Activated naive CD8-positive, alpha-beta T cell treated with anti-CD3 and anti-CD28 coated beads, Interleukin-2, amount 50 U/mL, for 24 hours (primary cell): ENCODE results near the gene ATXN7L1.
A peak's percentile ranks its signal among the peaks of the same experiment; 100 is the strongest.
"Not testable (repeated sequence)": the region's sequence is repeated elsewhere in the genome, so short reads cannot be mapped to it uniquely, and the experiment has no call there.

Experiments used
- ATAC-seq: fragments of 150-1000 bp; cut with Tn5 transposase; one replicate; pipeline ENCODE4 v1.10.0; 2021
- DNase-seq: peaks from one replicate; pipeline ENCODE4 v3.0.0; 2021
- H3K27ac Mint-ChIP-seq: one replicate; pipeline ENCODE4 v1.8.0; 2021; ENCODE audit warnings: mild to moderate bottlenecking, mixed read lengths
- H3K27me3 Mint-ChIP-seq: one replicate; pipeline ENCODE4 v1.8.0; 2021; ENCODE audit warnings: mixed read lengths
- H3K36me3 Mint-ChIP-seq: one replicate; pipeline ENCODE4 v1.8.0; 2021; ENCODE audit warnings: low read depth, mixed read lengths
- H3K4me1 Mint-ChIP-seq: one replicate; pipeline ENCODE4 v1.8.0; 2021; ENCODE audit warnings: mixed read lengths
- H3K4me3 Mint-ChIP-seq: one replicate; pipeline ENCODE4 v1.8.0; 2021; ENCODE audit warnings: mild to moderate bottlenecking, moderate library complexity, mixed read lengths
- H3K9me3 Mint-ChIP-seq: one replicate; pipeline ENCODE4 v1.8.0; 2021; ENCODE audit warnings: mixed read lengths

The ATXN7L1 gene

DNA sequence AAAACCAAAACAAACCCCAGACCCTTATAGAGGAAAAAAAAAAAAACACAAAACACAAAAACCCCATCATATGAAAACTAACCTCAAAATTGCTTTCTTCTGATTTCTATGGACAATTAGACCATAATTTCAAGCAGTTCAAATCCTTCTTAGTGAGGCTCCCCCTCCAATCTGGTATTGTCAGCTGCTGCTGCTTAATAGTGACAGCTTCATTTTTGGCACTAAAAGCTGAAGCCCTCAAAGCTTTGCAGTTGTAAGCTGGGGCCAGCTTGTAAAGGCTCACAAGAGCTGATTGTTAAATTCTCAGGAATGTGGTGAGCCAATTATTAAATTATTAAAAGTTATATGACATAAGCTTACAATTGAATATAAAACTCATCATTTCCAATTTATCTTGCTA lies 21.9 kb downstream of the ATXN7L1 start:
- Mint-ChIP-seq H3K4me3 (no peak overlapping the region), H3K27me3 (no peaks in the 10 kb centered on the region)

DNA sequence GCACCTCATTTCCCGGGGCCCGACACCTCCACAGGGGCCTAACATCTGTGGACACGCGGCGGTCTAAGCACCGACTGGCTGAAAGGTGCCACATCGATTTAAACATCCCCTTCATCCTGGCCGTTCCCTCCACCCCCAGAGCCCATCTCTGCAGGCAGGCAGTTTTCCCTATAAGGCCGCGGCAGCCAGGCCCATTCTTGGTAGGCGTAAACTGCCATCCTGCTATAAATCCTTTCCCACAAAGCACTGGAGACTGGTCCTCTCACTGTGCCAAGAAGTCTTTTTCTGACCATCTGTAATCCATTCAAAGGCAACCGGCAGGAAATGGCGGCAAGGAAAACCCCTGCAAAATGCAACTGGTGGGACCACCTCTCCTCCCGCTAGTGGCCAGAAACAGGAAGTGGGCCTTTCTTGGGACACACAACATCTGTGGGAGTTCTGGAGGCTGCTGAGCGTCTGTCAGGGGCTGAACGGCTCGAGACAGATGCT lies 22.4 kb downstream of the ATXN7L1 start:
- H3K27me3 Mint-ChIP-seq = no peaks in the 10 kb centered on the region
- H3K4me1 Mint-ChIP-seq = peaks cover 62% of the 10 kb centered on the region
- no peak for DNase-seq
- no peak for ATAC-seq
- no peak overlapping the region for H3K4me3 Mint-ChIP-seq
- H3K27ac Mint-ChIP-seq = no peak overlapping the region
- no peaks in the 10 kb centered on the region for H3K9me3 Mint-ChIP-seq
- no peaks in the 10 kb centered on the region for H3K36me3 Mint-ChIP-seq

More for the DNA sequence above, 21.9 kb downstream of the ATXN7L1 start:
- peaks cover 57% of the 10 kb centered on the region for H3K4me1 Mint-ChIP-seq
- H3K9me3 Mint-ChIP-seq = no peaks in the 10 kb centered on the region
- DNase-seq = no peak
- ATAC-seq = no peak
- no peak overlapping the region for H3K27ac Mint-ChIP-seq
- no peaks in the 10 kb centered on the region for H3K36me3 Mint-ChIP-seq

DNA sequence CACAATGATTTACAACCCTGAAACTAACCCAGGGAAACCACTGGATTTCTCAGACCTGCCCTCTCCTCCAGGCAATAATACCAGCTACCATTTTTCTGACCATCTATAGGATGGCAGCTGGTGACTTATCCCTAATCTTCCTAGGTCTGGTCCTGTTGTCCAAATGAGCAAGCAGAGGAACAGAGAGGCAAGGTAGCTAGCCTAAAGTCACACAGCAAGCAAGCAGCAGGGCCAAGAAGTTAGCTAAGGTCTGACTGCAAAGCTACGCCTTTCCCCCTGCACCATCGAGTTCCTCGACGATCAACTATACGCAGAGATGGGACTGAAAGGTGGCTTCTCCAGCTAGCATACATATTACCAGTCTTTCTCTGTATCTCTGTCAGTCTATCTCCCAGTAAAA lies 25.3 kb downstream of the ATXN7L1 start:
- ATAC-seq = no peak
- H3K4me3 Mint-ChIP-seq = no peak overlapping the region
- no peak for DNase-seq
- H3K36me3 Mint-ChIP-seq = peaks cover 2% of the 10 kb centered on the region
- H3K27ac Mint-ChIP-seq = no peak overlapping the region
- peaks cover 53% of the 10 kb centered on the region for H3K4me1 Mint-ChIP-seq
- no peaks in the 10 kb centered on the region for H3K9me3 Mint-ChIP-seq
- no peaks in the 10 kb centered on the region for H3K27me3 Mint-ChIP-seq

DNA sequence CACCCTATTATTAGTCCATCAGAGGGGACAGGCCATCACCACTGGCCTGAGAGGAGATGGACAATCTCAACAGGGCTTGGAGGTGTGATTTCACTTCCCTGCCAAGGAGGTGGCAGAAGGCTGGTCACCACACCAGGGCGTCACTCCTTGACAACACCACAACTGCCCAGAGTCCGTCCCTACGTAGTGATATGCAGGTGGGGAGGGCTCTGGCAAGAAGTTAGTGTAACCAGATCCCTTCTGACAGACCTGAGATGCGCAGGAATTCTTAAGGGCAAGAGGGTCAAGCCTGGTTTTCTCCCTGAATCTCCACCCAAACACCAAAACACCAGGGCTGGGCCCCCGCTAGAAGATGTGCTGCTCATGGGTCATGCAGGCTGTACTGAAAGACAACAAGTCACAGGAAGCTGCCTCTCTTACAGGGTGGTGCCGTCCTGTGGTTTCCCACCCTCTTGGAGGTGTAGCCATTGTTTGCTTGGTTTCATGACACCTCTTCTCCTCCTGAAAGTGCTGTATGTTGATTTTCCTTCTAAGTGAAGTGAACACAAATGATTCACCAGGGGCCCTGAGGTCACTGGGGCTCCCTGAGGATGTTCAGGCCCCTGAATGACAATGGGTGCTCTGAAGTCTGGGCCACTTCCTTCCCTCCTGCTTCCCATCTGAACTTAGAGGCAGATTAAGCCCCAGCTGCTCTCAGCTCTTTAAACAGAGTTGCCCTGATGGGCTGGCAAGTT lies 27.1 kb downstream of the ATXN7L1 start:
- H3K27me3 Mint-ChIP-seq = no peaks in the 10 kb centered on the region

DNA sequence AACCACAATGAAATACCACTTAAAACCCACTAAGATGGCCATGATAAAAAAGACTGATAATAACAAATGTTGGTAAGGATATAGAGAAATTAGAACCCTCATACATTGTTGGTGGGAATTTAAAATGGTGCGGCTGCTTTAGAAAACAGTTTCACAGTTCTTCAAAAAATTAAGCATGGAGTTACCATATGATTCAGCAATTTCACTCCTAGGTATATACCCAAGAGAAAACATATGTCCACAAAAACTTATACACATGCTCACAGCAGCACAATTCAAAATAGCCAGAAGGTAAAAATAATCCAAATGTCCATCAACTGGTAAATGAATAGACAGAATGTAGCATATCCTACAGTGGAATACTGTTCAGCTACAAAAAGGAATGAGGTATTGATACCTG lies 30.0 kb downstream of the ATXN7L1 start:
- no peak for DNase-seq
- Mint-ChIP-seq H3K36me3 (peaks cover 5% of the 10 kb centered on the region), H3K4me3 (no peak overlapping the region), H3K27me3 (no peaks in the 10 kb centered on the region), H3K27ac (no peak overlapping the region), H3K4me1 (peaks cover 36% of the 10 kb centered on the region), H3K9me3 (peaks cover 5% of the 10 kb centered on the region)
- ATAC-seq = no peak

More for the DNA sequence above, 27.1 kb downstream of the ATXN7L1 start:
- DNase-seq = peak; percentile 68
- peaks cover 54% of the 10 kb centered on the region for H3K4me1 Mint-ChIP-seq
- peaks cover 5% of the 10 kb centered on the region for H3K36me3 Mint-ChIP-seq
- H3K27ac Mint-ChIP-seq = peak overlapping the region; percentile 28
- H3K4me3 Mint-ChIP-seq = no peak overlapping the region
- H3K9me3 Mint-ChIP-seq = peaks cover 4% of the 10 kb centered on the region
- ATAC-seq = peak; percentile 99

DNA sequence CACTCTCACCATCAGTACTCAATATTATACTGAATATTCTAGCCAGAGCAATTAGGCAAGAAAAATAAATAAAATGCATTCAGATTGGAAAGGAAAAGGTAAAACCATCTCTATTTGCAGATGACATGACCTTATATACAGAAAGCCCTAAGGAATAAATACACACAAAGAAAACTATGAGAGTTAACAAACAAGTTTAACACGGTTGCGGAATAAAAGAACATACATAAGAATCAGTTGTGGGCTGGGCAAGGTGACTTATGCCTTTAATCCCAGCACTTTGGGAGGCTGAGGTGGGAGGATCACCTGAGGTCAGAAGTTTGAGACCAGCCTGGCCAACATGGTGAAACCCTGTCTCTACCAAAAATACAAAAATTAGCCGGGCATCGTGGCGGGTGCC lies 31.7 kb downstream of the ATXN7L1 start:
- H3K4me1 Mint-ChIP-seq = peaks cover 18% of the 10 kb centered on the region
- H3K4me3 Mint-ChIP-seq, H3K9me3 Mint-ChIP-seq, H3K36me3 Mint-ChIP-seq, H3K27me3 Mint-ChIP-seq, H3K27ac Mint-ChIP-seq, ATAC-seq, DNase-seq: not testable (repeated sequence)

DNA sequence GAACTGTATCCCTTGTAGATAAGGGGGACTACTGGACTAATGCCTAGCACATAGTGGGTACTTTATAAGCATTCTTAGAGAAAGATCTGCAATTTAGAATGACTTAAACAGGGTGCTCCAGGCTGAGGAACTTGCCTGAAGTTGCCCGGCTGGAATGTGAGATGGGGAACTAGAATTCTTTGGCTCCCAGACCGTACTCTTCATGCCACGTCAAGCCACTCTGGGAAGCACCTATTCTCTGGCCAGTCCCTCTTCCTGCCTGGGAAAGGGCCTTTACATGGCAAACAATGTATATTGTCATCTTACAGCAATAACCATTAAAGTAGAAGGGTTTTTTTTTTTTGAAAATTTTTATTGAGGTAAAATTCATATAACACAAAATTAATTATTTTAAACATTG lies 34.5 kb downstream of the ATXN7L1 start:
- H3K27me3 Mint-ChIP-seq = no peaks in the 10 kb centered on the region
- no peak for ATAC-seq
- no peak overlapping the region for H3K27ac Mint-ChIP-seq
- H3K4me1 Mint-ChIP-seq = peaks cover 7% of the 10 kb centered on the region
- H3K4me3 Mint-ChIP-seq = no peak overlapping the region
- H3K36me3 Mint-ChIP-seq = peaks cover 4% of the 10 kb centered on the region
- peaks cover 5% of the 10 kb centered on the region for H3K9me3 Mint-ChIP-seq
- DNase-seq = no peak

DNA sequence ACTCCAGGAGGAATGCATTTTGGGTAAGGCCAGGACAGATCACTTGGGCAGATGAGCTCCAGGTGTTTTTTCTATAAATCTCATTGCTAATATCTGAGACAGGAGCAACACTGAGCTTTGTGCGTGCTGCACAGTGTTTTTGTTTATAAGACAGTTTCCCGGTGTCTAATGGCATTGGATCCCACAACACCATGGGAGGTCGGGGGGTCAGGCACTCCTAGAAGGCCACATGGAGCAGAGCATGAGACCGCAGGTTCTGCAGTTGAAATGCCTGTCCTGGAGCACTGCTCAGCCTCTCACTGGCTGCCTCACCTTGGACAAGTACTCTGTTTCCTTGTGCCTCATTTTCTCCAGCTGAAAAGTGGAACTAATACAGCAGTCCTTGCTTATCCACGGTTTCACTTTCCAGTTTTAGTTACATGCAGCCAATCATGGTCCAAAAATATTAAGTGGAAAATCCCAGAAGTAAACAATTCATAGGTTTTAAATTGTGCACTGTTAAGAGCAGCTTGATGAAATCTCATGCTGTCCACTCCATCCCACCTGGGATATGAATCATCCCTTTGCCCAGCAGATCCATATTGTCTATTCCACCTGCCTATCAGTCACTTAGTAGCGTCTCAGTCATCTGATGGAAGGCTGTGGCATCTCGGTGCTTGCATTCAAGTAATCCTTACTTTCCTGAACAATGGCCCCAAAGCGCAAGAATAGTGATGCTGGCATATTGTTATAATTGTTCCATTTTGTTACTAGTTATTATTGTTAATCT lies 35.2 kb downstream of the ATXN7L1 start:
- Mint-ChIP-seq H3K4me3 (no peak overlapping the region), H3K27me3 (no peaks in the 10 kb centered on the region), H3K36me3 (peaks cover 4% of the 10 kb centered on the region), H3K9me3 (peaks cover 5% of the 10 kb centered on the region), H3K27ac (no peak overlapping the region), H3K4me1 (peaks cover 4% of the 10 kb centered on the region)
- ATAC-seq = no peak
- DNase-seq = no peak

DNA sequence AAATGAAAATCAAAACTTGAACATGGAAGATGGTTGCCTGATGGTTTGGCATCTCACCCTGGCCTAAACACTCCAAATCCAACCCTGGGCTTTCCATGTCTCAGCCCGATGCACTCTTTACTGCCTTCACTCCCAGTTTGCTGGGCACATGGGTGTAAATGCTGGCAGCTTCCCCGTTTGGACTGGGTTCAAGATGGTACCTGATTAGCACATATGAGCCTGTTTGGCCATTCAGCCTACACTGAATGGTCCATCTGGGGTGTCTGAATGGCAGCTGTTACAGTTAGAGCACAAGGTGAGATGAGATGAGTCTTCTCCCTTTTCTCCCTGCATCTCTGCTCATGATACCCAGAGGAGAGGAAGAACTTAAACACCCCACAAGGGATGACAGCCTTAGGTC lies 37.1 kb downstream of the ATXN7L1 start:
- Mint-ChIP-seq H3K4me3 (no peak overlapping the region), H3K27me3 (no peaks in the 10 kb centered on the region), H3K9me3 (peaks cover under 1% of the 10 kb centered on the region), H3K27ac (no peak overlapping the region), H3K36me3 (no peaks in the 10 kb centered on the region), H3K4me1 (no peaks in the 10 kb centered on the region)
- no peak for ATAC-seq
- DNase-seq = no peak

DNA sequence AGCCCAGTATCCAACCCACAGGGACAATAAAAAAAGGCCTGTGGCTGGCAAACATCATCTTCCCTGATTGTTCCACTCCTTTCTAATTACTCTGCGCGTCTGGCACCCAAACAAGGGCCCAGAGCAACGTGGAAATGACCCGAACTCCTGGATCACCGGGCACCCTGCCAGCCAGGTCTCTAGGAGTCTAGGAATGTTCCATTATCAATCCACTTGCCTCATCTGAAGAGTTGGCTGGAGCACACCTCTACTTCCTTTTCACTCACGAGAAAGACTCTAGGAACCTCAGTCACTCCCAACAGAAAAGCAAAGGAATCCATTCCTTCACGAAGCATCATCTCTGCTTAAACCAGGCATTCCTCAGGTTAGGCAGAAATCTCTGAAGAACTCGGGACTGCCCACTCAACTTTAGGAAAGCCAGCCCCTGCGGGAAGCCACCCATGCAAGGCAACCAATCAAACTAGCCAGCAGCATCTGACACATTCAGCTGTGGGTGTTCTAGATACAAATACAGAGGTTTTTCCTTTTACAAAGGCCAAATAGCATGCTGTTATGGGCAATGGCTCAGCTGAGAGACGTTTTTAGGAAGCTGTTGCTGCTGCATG lies 37.7 kb downstream of the ATXN7L1 start:
- Mint-ChIP-seq H3K9me3 (no peaks in the 10 kb centered on the region), H3K36me3 (no peaks in the 10 kb centered on the region), H3K27me3 (no peaks in the 10 kb centered on the region), H3K4me1 (no peaks in the 10 kb centered on the region), H3K27ac (no peak overlapping the region), H3K4me3 (no peak overlapping the region)
- DNase-seq (no peak), ATAC-seq (no peak)

DNA sequence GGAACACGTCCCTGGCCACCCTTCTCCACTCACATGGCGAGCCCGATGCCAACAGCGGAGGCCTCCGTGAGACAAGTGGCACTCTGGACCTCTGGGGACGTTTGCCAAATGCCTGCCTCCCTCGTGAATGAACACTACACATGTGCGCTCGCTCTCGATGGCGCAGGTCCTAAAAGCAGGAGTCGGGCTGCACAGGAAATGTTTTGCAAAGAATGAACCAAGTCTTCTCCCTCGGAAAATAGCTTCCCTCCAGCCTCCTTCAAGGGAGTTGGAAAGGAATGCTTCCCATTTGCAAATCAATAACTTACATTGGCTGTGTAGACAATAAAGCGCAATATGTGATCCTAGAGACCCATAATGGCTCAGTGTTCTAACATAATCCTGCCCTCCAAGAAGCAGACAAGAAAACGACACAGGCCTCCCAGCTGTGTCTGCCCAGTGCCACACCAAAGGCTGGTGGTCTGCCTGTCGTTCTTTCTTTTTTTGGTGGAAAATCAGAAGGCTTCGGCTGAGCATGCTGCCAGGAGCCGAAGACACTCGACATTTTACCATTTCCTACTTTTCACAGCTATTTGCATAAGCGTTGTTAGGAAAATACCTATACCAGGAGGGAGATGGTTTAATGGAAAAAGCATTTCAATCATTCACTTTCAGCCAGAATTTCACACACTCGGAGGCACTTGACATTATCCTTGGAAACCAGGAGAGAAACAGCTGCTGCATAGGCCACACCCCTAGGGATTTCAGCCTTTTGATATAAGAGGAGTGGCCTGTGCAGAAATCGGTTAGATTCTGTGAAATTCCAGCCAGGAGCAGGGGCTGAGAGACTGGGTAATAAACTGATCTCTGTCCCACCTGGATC lies 38.4 kb downstream of the ATXN7L1 start:
- Mint-ChIP-seq H3K9me3 (no peaks in the 10 kb centered on the region), H3K4me3 (no peak overlapping the region), H3K27me3 (no peaks in the 10 kb centered on the region), H3K27ac (no peak overlapping the region), H3K36me3 (no peaks in the 10 kb centered on the region), H3K4me1 (no peaks in the 10 kb centered on the region)
- DNase-seq (no peak), ATAC-seq (no peak)

DNA sequence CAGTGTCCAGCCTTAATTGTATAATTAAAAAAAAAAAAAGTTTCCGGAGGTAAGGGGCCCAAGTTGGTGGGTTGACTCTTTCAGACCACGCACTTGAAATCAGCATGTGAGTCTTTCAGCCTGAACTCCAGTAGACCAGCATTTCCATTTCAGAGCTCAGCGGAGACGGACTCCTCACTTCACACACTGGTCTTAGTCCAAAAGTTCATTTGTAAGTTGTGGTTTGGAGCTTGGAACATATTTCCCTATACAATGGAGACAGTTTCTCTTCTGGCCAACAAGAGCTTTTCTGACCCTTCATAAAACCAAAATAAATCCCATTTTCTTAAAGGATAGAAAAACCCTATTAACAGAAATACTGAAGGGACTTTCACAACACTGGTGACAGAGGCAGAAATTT lies 41.0 kb downstream of the ATXN7L1 start:
- H3K4me1 Mint-ChIP-seq = peaks cover 2% of the 10 kb centered on the region
- no peak overlapping the region for H3K4me3 Mint-ChIP-seq
- no peaks in the 10 kb centered on the region for H3K9me3 Mint-ChIP-seq
- no peaks in the 10 kb centered on the region for H3K36me3 Mint-ChIP-seq
- H3K27ac Mint-ChIP-seq = no peak overlapping the region
- no peaks in the 10 kb centered on the region for H3K27me3 Mint-ChIP-seq
- no peak for ATAC-seq
- DNase-seq = no peak

DNA sequence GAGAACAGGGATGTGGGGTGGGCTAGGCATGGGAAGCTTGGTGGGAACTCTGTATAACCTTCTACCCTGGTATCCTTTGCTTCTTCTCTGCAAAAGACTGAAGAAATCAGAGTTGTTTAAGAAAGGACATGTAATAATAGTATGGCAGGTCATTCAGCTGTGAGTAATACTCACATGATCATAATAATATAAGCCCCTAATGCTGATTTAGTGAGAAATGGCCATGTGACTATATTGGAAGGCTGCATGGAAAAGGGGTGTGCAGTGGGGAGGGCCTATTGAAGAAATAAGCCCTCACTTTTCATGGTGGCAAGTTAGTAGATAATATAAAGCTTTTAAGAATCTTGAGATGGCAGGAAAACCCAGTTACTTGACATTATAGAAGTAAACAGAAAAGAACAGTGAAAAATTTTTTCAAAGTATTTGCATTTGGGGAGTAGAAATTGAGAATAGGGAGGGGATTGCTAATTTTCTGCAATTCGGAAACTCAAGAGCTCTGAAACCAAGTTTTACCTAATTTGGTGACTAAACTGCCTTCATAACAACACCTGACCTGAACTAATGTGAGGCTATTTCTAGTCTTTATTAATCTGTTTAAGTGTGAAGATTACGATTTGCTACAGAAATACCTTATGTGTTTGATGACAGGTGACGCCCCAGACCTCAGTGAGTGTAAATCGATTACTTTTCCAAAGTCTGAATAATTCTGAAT lies 44.4 kb downstream of the ATXN7L1 start:
- Mint-ChIP-seq H3K4me1 (peaks cover 3% of the 10 kb centered on the region), H3K4me3 (no peak overlapping the region), H3K36me3 (no peaks in the 10 kb centered on the region), H3K27me3 (no peaks in the 10 kb centered on the region), H3K27ac (no peak overlapping the region), H3K9me3 (no peaks in the 10 kb centered on the region)
- DNase-seq (no peak), ATAC-seq (no peak)

DNA sequence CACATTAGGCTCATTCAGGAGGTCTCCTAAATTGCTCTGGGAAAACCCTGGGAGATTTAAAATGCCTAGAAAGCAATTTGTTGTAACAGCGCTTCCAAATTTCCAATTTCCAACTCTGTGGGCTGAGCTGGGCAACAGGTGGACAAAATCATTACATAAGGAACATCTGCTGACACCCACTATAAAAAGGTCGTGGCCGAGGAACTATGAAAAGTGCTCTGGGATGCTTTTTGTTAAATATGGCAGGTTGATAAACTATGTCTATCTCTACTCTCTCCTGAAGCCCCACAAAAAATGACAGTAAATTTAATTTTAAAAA lies 45.1 kb downstream of the ATXN7L1 start:
- no peaks in the 10 kb centered on the region for H3K9me3 Mint-ChIP-seq
- no peak overlapping the region for H3K27ac Mint-ChIP-seq
- H3K4me3 Mint-ChIP-seq = no peak overlapping the region
- ATAC-seq = no peak
- H3K36me3 Mint-ChIP-seq = no peaks in the 10 kb centered on the region
- H3K27me3 Mint-ChIP-seq = no peaks in the 10 kb centered on the region
- DNase-seq = no peak
- peaks cover 3% of the 10 kb centered on the region for H3K4me1 Mint-ChIP-seq
